Natural killer cell (primary cell): ENCODE measurements around the gene CYTL1. TPM values are rescaled to one million over a fixed set of nuclear protein-coding genes. Genes with fewer than 3 reads are reported as not detected.
"Not testable (repeated sequence)": the region's sequence is repeated elsewhere in the genome, so short reads cannot be mapped to it uniquely, and the experiment has no call there.

Experiments
- ATAC-seq, 3 donors: fragments of 150-1000 bp in 2 of 3; fragments of 200-7000 bp in 1 of 3; cut with Tn5 transposase; 1 replicate in 1 of 3; 2 replicates in 2 of 3; pipeline ENCODE4 v1.10.0; 2021; ENCODE audit warnings: mild to moderate bottlenecking in 2 of 3, moderate library complexity in 2 of 3
- DNase-seq, 2 donors: peaks; one replicate each; pipeline versions ENCODE4 v3.0.0 to v3.0.0-alpha.2; 2013 to 2021; ENCODE audit warnings: mixed read lengths in 1 of 2
- H3K27ac ChIP-seq: one replicate; pipeline ENCODE4 v1.5.1; 2013; ENCODE audit warnings: mild to moderate bottlenecking, low read length
- H3K27me3 ChIP-seq: one replicate; pipeline ENCODE4 v1.6.1; 2013; ENCODE audit warnings: low read length; ENCODE audit not compliant: control insufficient read depth, insufficient read depth
- H3K36me3 ChIP-seq: one replicate; pipeline ENCODE4 v1.6.1; 2013; ENCODE audit warnings: low read length; ENCODE audit not compliant: control insufficient read depth, insufficient read depth
- H3K4me1 ChIP-seq: one replicate; pipeline ENCODE4 v1.6.1; 2013; ENCODE audit warnings: low read length; ENCODE audit not compliant: control insufficient read depth, insufficient read depth
- H3K4me3 ChIP-seq: one replicate; pipeline ENCODE4 v1.5.1; 2013; ENCODE audit warnings: low read length
- H3K9me3 ChIP-seq: one replicate; pipeline ENCODE4 v1.6.1; 2013; ENCODE audit warnings: low read length; ENCODE audit not compliant: control insufficient read depth, insufficient read depth
- H3K27ac Mint-ChIP-seq, 2 donors: one replicate each; pipeline ENCODE4 v1.8.0; 2022; ENCODE audit warnings: mild to moderate bottlenecking in 2 of 2, mixed read lengths in 2 of 2, moderate library complexity in 1 of 2
- H3K27me3 Mint-ChIP-seq, 2 donors: one replicate each; pipeline ENCODE4 v1.8.0; 2022; ENCODE audit warnings: low read depth in 2 of 2, mixed read lengths in 2 of 2
- H3K36me3 Mint-ChIP-seq: one replicate; pipeline ENCODE4 v1.8.0; 2022; ENCODE audit warnings: mixed read lengths
- H3K4me1 Mint-ChIP-seq, 2 donors: one replicate each; pipeline ENCODE4 v1.8.0; 2022; ENCODE audit warnings: mixed read lengths in 2 of 2
- H3K4me3 Mint-ChIP-seq: one replicate; pipeline ENCODE4 v1.8.0; 2022; ENCODE audit warnings: mild to moderate bottlenecking, moderate library complexity, mixed read lengths
- H3K9me3 Mint-ChIP-seq, 2 donors: one replicate each; pipeline ENCODE4 v1.8.0; 2022; ENCODE audit warnings: mixed read lengths in 2 of 2
- CTCF ChIP-seq: fragments of 200-600 bp; IDR thresholded peaks from one replicate; pipeline ENCODE4 v1.8.0; 2022; ENCODE audit warnings: antibody characterized with exemption
- WGBS: methylation state at CpG from one replicate; pipeline ENCODE4 v1.1.7; 2013; ENCODE audit warnings: missing lambda C conversion rate; ENCODE audit not compliant: insufficient coverage; 5-methylcytosine and 5-hydroxymethylcytosine counted together
- intact Hi-C: fragments of 100-400 bp; cut with micrococcal nuclease; formaldehyde crosslinking; loops from one replicate; pipeline ENCODE4 v1.14.2; 2022
- total RNA-seq, 4 donors: library from RNA; stranded (reverse); fragments of 120-200 nt in 1 of 4; gene quantifications; one replicate each; pipeline versions ENCODE4 v1.2.3 to v1.2.4, GENCODE V29; 2013 to 2022

CYTL1 gene
- total RNA-seq: 1 to 10 TPM in 2 of 3 donors, under 1 TPM in 1; 1.00 to 4.4 (median 1.9) TPM
- total RNA-seq (2013): 3.4 TPM

- no peak within 1 kb of the TSS for H3K4me3 ChIP-seq
- intact Hi-C loops: no loop called here
- Mint-ChIP-seq H3K27me3 (peaks cover 6 to 16% of the 10 kb centered on the region in 2 donors), H3K9me3 (no peaks in the 10 kb centered on the region), H3K36me3 (no peaks in the 10 kb centered on the region), H3K4me3 (peak within 1 kb of the TSS; percentile 71), H3K27ac (peak within 1 kb of the TSS in 1 of 2 donors; percentile 62), H3K4me1 (peaks cover 15 to 29% of the 10 kb centered on the region in 2 donors)
- no peak within 1 kb of the TSS for H3K27ac ChIP-seq
- H3K4me1 ChIP-seq: peaks cover 15% of the 10 kb centered on the region
- no peak for DNase-seq
- peak in 2 of 3 donors; percentile 64 to 74 for ATAC-seq
- H3K27me3 ChIP-seq: no peaks in the 10 kb centered on the region
- no peaks in the 10 kb centered on the region for H3K9me3 ChIP-seq
- no peak for TF ChIP-seq CTCF
- no peaks in the 10 kb centered on the region for H3K36me3 ChIP-seq
- WGBS: 7% methylated on average over 28 of the region's 28 CpGs
These were observed at the start of gene CYTL1 for GRCh38 chr4:5019274-5019673. Gene CYTL1 (minus strand): TSS chr4:5019458. CDS start chr4:5019445, 13 bp downstream.

GRCh38 chr4:5067908-5068307 is 48.6 kb upstream of the CYTL1 start:
- H3K9me3 ChIP-seq: no peaks in the 10 kb centered on the region
- Mint-ChIP-seq H3K9me3 (no peaks in the 10 kb centered on the region), H3K4me3 (no peak overlapping the region), H3K27me3 (peaks cover 7 to 16% of the 10 kb centered on the region in 2 donors), H3K36me3 (no peaks in the 10 kb centered on the region), H3K4me1 (no peaks in the 10 kb centered on the region), H3K27ac (no peak overlapping the region)
- no peak overlapping the region for H3K27ac ChIP-seq
- intact Hi-C loops: no loop called here
- H3K27me3 ChIP-seq: no peaks in the 10 kb centered on the region
- WGBS: 98% methylated on average over 2 of the region's 3 CpGs
- ATAC-seq (no peak), DNase-seq (no peak)
- H3K4me1 ChIP-seq: no peaks in the 10 kb centered on the region
- H3K4me3 ChIP-seq: no peak overlapping the region
- TF ChIP-seq CTCF: no peak
- no peaks in the 10 kb centered on the region for H3K36me3 ChIP-seq

- DNase-seq, intact Hi-C loops, H3K4me3 Mint-ChIP-seq, H3K27me3 ChIP-seq, H3K4me1 ChIP-seq, H3K36me3 ChIP-seq, H3K4me3 ChIP-seq, ATAC-seq, H3K27ac Mint-ChIP-seq, H3K9me3 ChIP-seq, H3K9me3 Mint-ChIP-seq, H3K27ac ChIP-seq, H3K36me3 Mint-ChIP-seq, H3K4me1 Mint-ChIP-seq: not testable (repeated sequence)
- H3K27me3 Mint-ChIP-seq: peaks cover 4 to 16% of the 10 kb centered on the region in 2 donors
- WGBS: 76% methylated on average over 2 of the region's 3 CpGs
These were observed 47.7 kb upstream of the CYTL1 start for GRCh38 chr4:5066968-5067367.

GRCh38 chr4:5066101-5066500 is 46.8 kb upstream of the CYTL1 start:
- Mint-ChIP-seq H3K9me3 (no peaks in the 10 kb centered on the region), H3K4me3 (no peak overlapping the region), H3K27ac (no peak overlapping the region), H3K27me3 (peaks cover 5 to 23% of the 10 kb centered on the region in 2 donors), H3K4me1 (no peaks in the 10 kb centered on the region), H3K36me3 (no peaks in the 10 kb centered on the region)
- peaks cover 2% of the 10 kb centered on the region for H3K27me3 ChIP-seq
- H3K27ac ChIP-seq: no peak overlapping the region
- intact Hi-C loops: no loop called here
- H3K36me3 ChIP-seq: no peaks in the 10 kb centered on the region
- no peak for TF ChIP-seq CTCF
- no peak overlapping the region for H3K4me3 ChIP-seq
- ATAC-seq (no peak), DNase-seq (no peak)
- WGBS: 75% methylated on average over 3 of the region's 3 CpGs
- H3K9me3 ChIP-seq: no peaks in the 10 kb centered on the region
- no peaks in the 10 kb centered on the region for H3K4me1 ChIP-seq
